Endothelial cell of umbilical vein (primary cell): ENCODE results near the gene ANKRD50. TPM values are rescaled to one million over a fixed set of nuclear protein-coding genes. Genes with fewer than 3 reads are reported as not detected.

Experiments used
- BruUV-seq: library from RNA; stranded (reverse); fragments of 400-500 nt; replicated peaks from 2 replicates; lab custom pipeline; 2021; lab: Mats Ljungman, UMichigan
- CTCF ChIA-PET: fragments of 300-600, 350-600 bp; sonication (Branson Sonifier 250); formaldehyde crosslinking; loops from one replicate; lab custom pipeline; 2021; ENCODE audit warnings: antibody characterized with exemption, inconsistent platforms; lab: Charles Lee
- POLR2A ChIA-PET: fragments of 300-600, 350-600 bp; sonication (Branson Sonifier 250); formaldehyde crosslinking; loops from one replicate; lab custom pipeline; 2021; ENCODE audit warnings: antibody characterized with exemption, inconsistent platforms; lab: Charles Lee
- DNase-seq: peaks from one replicate; pipeline ENCODE4 v3.0.0-alpha.2; 2011; ENCODE audit warnings: low read depth, low spot score
- FAIRE-seq: peaks from 2 replicates; lab custom pipeline; 2011; peaks lifted over from hg19 to GRCh38; lab: Jason Lieb, UNC
- H2AFZ ChIP-seq: 2 replicates; pipeline ENCODE4 v1.6.0; 2012; ENCODE audit warnings: low read depth, low read length, control low read depth, inconsistent platforms
- H3K27ac ChIP-seq: 2 replicates; pipeline ENCODE4 v1.5.1; 2011; ENCODE audit warnings: low read depth, mild to moderate bottlenecking, control low read depth, low read length, moderate library complexity; ENCODE audit not compliant: insufficient read depth
- H3K27me3 ChIP-seq, 2 experiments: 2 replicates each; pipeline versions ENCODE4 v1.6.0 to v1.6.1; 2011; ENCODE audit warnings: low read length in 2 of 2, mixed read lengths in 1 of 2; ENCODE audit not compliant: control insufficient read depth in 2 of 2, insufficient read depth in 2 of 2
- H3K36me3 ChIP-seq, 2 experiments: 2 replicates in 1 of 2; 3 replicates in 1 of 2; pipeline ENCODE4 v1.5.1; 2011; ENCODE audit warnings: low read length in 2 of 2, mild to moderate bottlenecking in 1 of 2, moderate library complexity in 1 of 2; ENCODE audit not compliant: control insufficient read depth in 2 of 2, insufficient read depth in 2 of 2; ENCODE audit errors: extremely low read depth in 1 of 2
- H3K4me1 ChIP-seq: 3 replicates; pipeline ENCODE4 v1.5.1; 2011; ENCODE audit warnings: mild to moderate bottlenecking, low read length; ENCODE audit not compliant: control insufficient read depth, insufficient read depth; ENCODE audit errors: extremely low read depth
- H3K4me2 ChIP-seq: 2 replicates; pipeline ENCODE4 v1.6.1; 2011; ENCODE audit warnings: low read length, control low read depth, mixed read lengths; ENCODE audit not compliant: insufficient read depth
- H3K4me3 ChIP-seq, 3 experiments: fragments of 200-600 bp in 1 of 3; sonication (generic), shearing (Covaris generic) in 1 of 3; replicated peaks in 1 of 3; 2 replicates each; pipeline ENCODE4 v1.5.1; 2011 to 2016; ENCODE audit warnings: control low read depth in 3 of 3, low read length in 3 of 3, mild to moderate bottlenecking in 2 of 3, inconsistent platforms in 1 of 3, low read depth in 1 of 3, moderate library complexity in 1 of 3; ENCODE audit not compliant: insufficient read depth in 1 of 3
- H3K79me2 ChIP-seq: 2 replicates; pipeline ENCODE4 v1.6.0; 2012; ENCODE audit warnings: low read length, inconsistent platforms; ENCODE audit not compliant: control insufficient read depth, insufficient read depth
- H3K9ac ChIP-seq: replicated peaks from 2 replicates; pipeline ENCODE3; 2011; ENCODE audit warnings: low read length, control low read depth; ENCODE audit not compliant: insufficient read depth; ENCODE audit errors: extremely low read depth
- H3K9me1 ChIP-seq: replicated peaks from 3 replicates; pipeline ENCODE4 v1.6.0; 2011; ENCODE audit warnings: mild to moderate bottlenecking, low read length; ENCODE audit not compliant: control insufficient read depth, insufficient read depth; ENCODE audit errors: extremely low read depth
- H3K9me3 ChIP-seq: replicated peaks from 2 replicates; pipeline ENCODE4 v1.5.1; 2012; ENCODE audit warnings: low read length, inconsistent platforms; ENCODE audit not compliant: control insufficient read depth, insufficient read depth
- H4K20me1 ChIP-seq: replicated peaks from 2 replicates; pipeline ENCODE3; 2011; ENCODE audit warnings: mild to moderate bottlenecking, low read length; ENCODE audit not compliant: control insufficient read depth, insufficient read depth; ENCODE audit errors: extremely low read depth
- CTCF ChIP-seq, 2 donors: IDR thresholded peaks; 1 replicate in 1 of 2; 2 replicates in 1 of 2; pipeline ENCODE4 v1.5.1; 2011; ENCODE audit warnings: low read length in 2 of 2, mild to moderate bottlenecking in 2 of 2, moderate library complexity in 2 of 2, control low read depth in 1 of 2, inconsistent platforms in 1 of 2, low read depth in 1 of 2; ENCODE audit not compliant: insufficient read depth in 1 of 2; ENCODE audit errors: extremely low read depth in 1 of 2
- EZH2 ChIP-seq: IDR thresholded peaks from 2 replicates; pipeline ENCODE4 v1.6.1; 2012; ENCODE audit warnings: borderline replicate concordance, low read depth, mild to moderate bottlenecking, moderate library complexity, low read length, inconsistent platforms; ENCODE audit not compliant: severe bottlenecking
- FOS ChIP-seq: IDR thresholded peaks from 2 replicates; pipeline ENCODE4 v1.6.1; 2011; ENCODE audit warnings: mild to moderate bottlenecking, low read length, moderate library complexity, borderline replicate concordance; ENCODE audit not compliant: insufficient read depth
- GATA2 ChIP-seq: IDR thresholded peaks from 2 replicates; pipeline ENCODE4 v1.7.0; 2011; ENCODE audit warnings: low read depth, mild to moderate bottlenecking, moderate library complexity, mixed read lengths, low read length; ENCODE audit not compliant: insufficient read length, insufficient read depth
- JUN ChIP-seq: IDR thresholded peaks from 2 replicates; pipeline ENCODE4 v1.6.1; 2011; ENCODE audit warnings: borderline replicate concordance, low read depth; ENCODE audit not compliant: insufficient read length, insufficient read depth
- MAX ChIP-seq: IDR thresholded peaks from 2 replicates; pipeline ENCODE4 v1.6.1; 2011; ENCODE audit not compliant: insufficient read depth, insufficient read length
- MYC ChIP-seq: IDR thresholded peaks from one replicate; pipeline ENCODE4 v1.6.1; 2011; ENCODE audit warnings: mild to moderate bottlenecking, low read depth, low read length
- POLR2A ChIP-seq: IDR thresholded peaks from 2 replicates; pipeline ENCODE4 v1.6.1; 2012; ENCODE audit warnings: low read depth, mild to moderate bottlenecking, control low read depth, low read length
- POLR2AphosphoS5 ChIP-seq: IDR thresholded peaks from 2 replicates; pipeline ENCODE4 v1.6.1; 2012; ENCODE audit warnings: low read depth, mild to moderate bottlenecking, control low read depth, low read length, moderate library complexity; ENCODE audit not compliant: insufficient read depth
- dilution Hi-C: fragments of 300-500 bp; cut with MboI; formaldehyde crosslinking; loops from one replicate; pipeline ENCODE4 v1.15.0; 2019; ENCODE audit warnings: low sequenced_read_pairs; ENCODE audit not compliant: extremely low pct_ligation_motif_present
- intact Hi-C: fragments of 100-400 bp; cut with micrococcal nuclease; formaldehyde crosslinking; loops from one replicate; pipeline ENCODE4 v1.10.0; 2022
- polyA plus RNA-seq, 4 experiments: library from polyadenylated mRNA; depleted of rRNA in 3 of 4; stranded (reverse) in 3 of 4; unstranded in 1 of 4; fragments of >200 nt; gene quantifications; 2 replicates each; pipeline versions ENCODE4 v1.2.1 to v1.2.3, GENCODE V29; 2011 to 2012; ENCODE audit warnings: missing spikeins in 1 of 4
- total RNA-seq: library from RNA; stranded (reverse); gene quantifications from 2 replicates; pipeline ENCODE4 v1.2.3, GENCODE V29; 2021

Gene ANKRD50
- total and polyA plus RNA-seq, 2 donors (not counting 3 experiments of a cell fraction or from before 2014, with no cell fraction given), result 24.5 to 63.6 TPM

- DNase-seq (no peak), FAIRE-seq (no peak)
- Histone ChIP-seq H3K4me2 (no peak overlapping the region), H3K79me2 (no peaks in the 10 kb centered on the region), H4K20me1 (no peaks in the 10 kb centered on the region), H3K27ac (no peak overlapping the region), H3K4me3 (no peak overlapping the region), H3K36me3 (no peaks in the 10 kb centered on the region), H3K27me3 (no peaks in the 10 kb centered on the region), H3K4me1 (no peaks in the 10 kb centered on the region), H2AFZ (no peak overlapping the region), H3K9ac (no peak overlapping the region), H3K9me3 (no peaks in the 10 kb centered on the region), H3K9me1 (no peaks in the 10 kb centered on the region)
- no TSS peak for BruUV-seq
- intact Hi-C loops, result no loop called here
- ChIA-PET CTCF (no interaction called here), POLR2A (no interaction called here)
- no peak for TF ChIP-seq POLR2AphosphoS5
- dilution Hi-C loops, result no loop called here
Measured at GRCh38 chr4:124727331-124727890, 14.9 kb upstream of the ANKRD50 start.

GRCh38 chr4:124726269-124726668, 13.7 kb upstream of the ANKRD50 start:
- dilution Hi-C loops, result no loop called here
- no peak overlapping the region for H3K4me3 ChIP-seq
- no peak overlapping the region for H3K4me2 ChIP-seq
- FAIRE-seq (no peak), DNase-seq (no peak)
- no peaks in the 10 kb centered on the region for H3K4me1 ChIP-seq
- POLR2A ChIA-PET, result no interaction called here
- H3K9ac ChIP-seq, result no peak overlapping the region
- H3K79me2 ChIP-seq, result no peaks in the 10 kb centered on the region
- H4K20me1 ChIP-seq, result no peaks in the 10 kb centered on the region
- H3K9me3 ChIP-seq, result no peaks in the 10 kb centered on the region
- no peaks in the 10 kb centered on the region for H3K27me3 ChIP-seq
- no peak for TF ChIP-seq MAX
- no peak for TF ChIP-seq GATA2
- TF ChIP-seq JUN, result no peak
- no peak for TF ChIP-seq EZH2
- no peak for TF ChIP-seq CTCF (IDR thresholded peaks at IDR 0.05; ENCODE audit: extremely low read depth in 1 of 2, insufficient read depth in 1 of 2, low read depth in 1 of 2, low read length in 2 of 2)
- no peak for TF ChIP-seq MYC
- no peak for TF ChIP-seq POLR2A
- TF ChIP-seq POLR2AphosphoS5, result no peak
- TF ChIP-seq FOS, result no peak
- CTCF ChIA-PET, result interaction anchor here (0.6 kb wide), 1 partner anchor 510 kb away, joined by 3 read pairs; no protein-coding TSS in a partner anchor
- H3K27ac ChIP-seq, result no peak overlapping the region
- H2AFZ ChIP-seq, result no peak overlapping the region
- H3K9me1 ChIP-seq, result no peaks in the 10 kb centered on the region
- intact Hi-C loops, result no loop called here
- BruUV-seq, result no TSS peak
- H3K36me3 ChIP-seq, result no peaks in the 10 kb centered on the region
